HCT116 (cell line): Measurements from ENCODE around the gene TMEM116. TPM values are rescaled to one million over a fixed set of nuclear protein-coding genes. Genes with fewer than 3 reads are reported as not detected.
"Not testable (repeated sequence)": the region's sequence is repeated elsewhere in the genome, so short reads cannot be mapped to it uniquely, and the experiment has no call there.

ENCODE experiments used
- ATAC-seq: fragments of 200-7000 bp; cut with Tn5 transposase; 2 replicates; pipeline ENCODE4 v1.9.1; 2020; ENCODE audit warnings: mild to moderate bottlenecking, moderate library complexity
- BruUV-seq: library from RNA; stranded (reverse); fragments of 400-500 nt; replicated peaks from 2 replicates; lab custom pipeline; 2021; lab: Mats Ljungman, UMichigan
- CTCF ChIA-PET: fragments of 300-600 bp; sonication (Branson Sonifier 250); formaldehyde crosslinking; loops from one replicate; lab custom pipeline; 2021; ENCODE audit warnings: antibody characterized with exemption; lab: Charles Lee
- POLR2A ChIA-PET: fragments of 300-600, 350-600 bp; sonication (Branson Sonifier 250); formaldehyde crosslinking; loops from one replicate; lab custom pipeline; 2021; ENCODE audit warnings: antibody characterized with exemption; lab: Charles Lee
- RAD21 ChIA-PET, 2 experiments: fragments of 300-600 bp; sonication (Branson Sonifier 250); formaldehyde crosslinking; loops; one replicate each; lab custom pipeline; 2023; ENCODE audit warnings: low total read pairs in 2 of 2; ENCODE audit not compliant: uncharacterized antibody in 2 of 2, unreplicated experiment in 2 of 2, low non-redundant PET in 1 of 2; lab: Charles Lee
- DNase-seq: peaks from one replicate; pipeline ENCODE4 v3.0.0-alpha.2; 2010; ENCODE audit warnings: low read depth, low spot score
- H2AFZ ChIP-seq: fragments of 200-600 bp; shearing (Covaris generic), sonication (generic); 2 replicates; pipeline ENCODE4 v1.6.1; 2017; ENCODE audit warnings: low read depth, mixed run types, mixed read lengths, antibody characterized with exemption, low read length; ENCODE audit not compliant: poor library complexity, severe bottlenecking
- H3K27ac ChIP-seq: 2 replicates; pipeline ENCODE4 v1.5.1; 2012; ENCODE audit warnings: low read depth, low read length
- H3K27me3 ChIP-seq: fragments of 200-600 bp; sonication (generic); 2 replicates; pipeline ENCODE4 v1.6.1; 2016; ENCODE audit warnings: mixed run types, low read length, mixed read lengths; ENCODE audit not compliant: insufficient read depth
- H3K36me3 ChIP-seq, 2 experiments: fragments of 200-500 bp in 1 of 2; fragments of 200-600 bp in 1 of 2; sonication (Bioruptor generic) in 1 of 2; sonication (generic) in 1 of 2; 2 replicates each; pipeline versions ENCODE4 v1.5.1 to v1.6.1; 2014 to 2016; ENCODE audit warnings: low read length in 2 of 2, inconsistent platforms in 1 of 2, mixed read lengths in 1 of 2, mixed run types in 1 of 2; ENCODE audit not compliant: insufficient read depth in 2 of 2, control insufficient read depth in 1 of 2
- H3K4me1 ChIP-seq, 2 experiments: fragments of 200-600 bp in 1 of 2; sonication (generic) in 1 of 2; 2 replicates each; pipeline versions ENCODE4 v1.5.1 to v1.6.1; 2012 to 2017; ENCODE audit warnings: low read length in 2 of 2, inconsistent platforms in 1 of 2, mild to moderate bottlenecking in 1 of 2, mixed read lengths in 1 of 2, mixed run types in 1 of 2, moderate library complexity in 1 of 2; ENCODE audit not compliant: insufficient read depth in 2 of 2, control insufficient read depth in 1 of 2
- H3K4me2 ChIP-seq: fragments of 200-600 bp; sonication (generic); 2 replicates; pipeline ENCODE4 v1.6.1; 2017; ENCODE audit warnings: mixed run types, low read length, mixed read lengths
- H3K4me3 ChIP-seq, 2 experiments: fragments of 200-600 bp in 1 of 2; sonication (generic) in 1 of 2; replicated peaks in 1 of 2; 2 replicates each; pipeline ENCODE4 v1.5.1; 2011 to 2016; ENCODE audit warnings: low read length in 2 of 2, control low read depth in 1 of 2, low read depth in 1 of 2, mild to moderate bottlenecking in 1 of 2, mixed read lengths in 1 of 2, mixed run types in 1 of 2
- H3K79me2 ChIP-seq: fragments of 200-600 bp; sonication (generic); 2 replicates; pipeline ENCODE4 v1.6.1; 2017; ENCODE audit warnings: mild to moderate bottlenecking, mixed run types, low read length, moderate library complexity, mixed read lengths; ENCODE audit not compliant: insufficient read depth
- H3K9ac ChIP-seq: fragments of 200-600 bp; sonication (generic); 2 replicates; pipeline ENCODE4 v1.6.1; 2016; ENCODE audit warnings: low read length, mixed read lengths
- H3K9me2 ChIP-seq: fragments of 200-600 bp; sonication (generic), shearing (Covaris generic); 2 replicates; pipeline ENCODE4 v1.6.1; 2017; ENCODE audit warnings: mixed run types, mild to moderate bottlenecking, moderate library complexity; ENCODE audit not compliant: insufficient read depth
- H3K9me3 ChIP-seq, 2 experiments: fragments of 200-500 bp in 1 of 2; fragments of 200-600 bp in 1 of 2; sonication (Bioruptor generic) in 1 of 2; sonication (generic) in 1 of 2; 2 replicates each; pipeline ENCODE4 v1.6.1; 2014 to 2017; ENCODE audit warnings: low read length in 2 of 2, mixed read lengths in 2 of 2, inconsistent platforms in 1 of 2, low read depth in 1 of 2, mild to moderate bottlenecking in 1 of 2, mixed run types in 1 of 2, moderate library complexity in 1 of 2; ENCODE audit not compliant: control insufficient read depth in 1 of 2, insufficient read depth in 1 of 2
- H4K20me1 ChIP-seq: fragments of 200-600 bp; sonication (generic), shearing (Covaris generic); 2 replicates; pipeline ENCODE4 v1.6.1; 2017; ENCODE audit warnings: mixed run types, mild to moderate bottlenecking, moderate library complexity; ENCODE audit not compliant: insufficient read depth
- EZH2 ChIP-seq: fragments of 200-600 bp; sonication (generic); IDR thresholded peaks from 2 replicates; pipeline ENCODE4 v1.6.1; 2017; ENCODE audit warnings: antibody characterized with exemption, mixed run types
- EZH2phosphoT487 ChIP-seq: fragments of 200-600 bp; IDR thresholded peaks from 2 replicates; pipeline ENCODE4 v1.6.1; 2018; ENCODE audit warnings: antibody characterized with exemption, borderline replicate concordance
- JUND ChIP-seq: IDR thresholded peaks from 2 replicates; pipeline ENCODE4 v1.6.1; 2012
- POLR2A ChIP-seq: IDR thresholded peaks from 2 replicates; pipeline ENCODE4 v1.7.0; 2011; ENCODE audit warnings: borderline replicate concordance; ENCODE audit not compliant: insufficient read depth, insufficient read length; ENCODE audit errors: extremely low read depth
- POLR2AphosphoS5 ChIP-seq: IDR thresholded peaks from 2 replicates; pipeline ENCODE4 v1.6.1; 2011; ENCODE audit warnings: mild to moderate bottlenecking, low read depth, low read length, moderate library complexity
- RAD21 ChIP-seq: IDR thresholded peaks from 2 replicates; pipeline ENCODE4 v1.6.1; 2012; ENCODE audit warnings: low read depth, mild to moderate bottlenecking
- REST ChIP-seq: IDR thresholded peaks from 2 replicates; pipeline ENCODE4 v1.6.1; 2012; ENCODE audit warnings: low read depth
- SIN3A ChIP-seq: IDR thresholded peaks from 2 replicates; pipeline ENCODE4 v1.6.1; 2012; ENCODE audit warnings: low read depth
- SP1 ChIP-seq: IDR thresholded peaks from 2 replicates; pipeline ENCODE4 v1.6.1; 2012; ENCODE audit warnings: low read depth
- TCF7L2 ChIP-seq: IDR thresholded peaks from 2 replicates; pipeline ENCODE4 v1.7.0; 2011; ENCODE audit warnings: borderline replicate concordance, inconsistent platforms; ENCODE audit not compliant: insufficient read depth, insufficient read length; ENCODE audit errors: extremely low read depth
- YY1 ChIP-seq: IDR thresholded peaks from 2 replicates; pipeline ENCODE4 v1.6.1; 2011; ENCODE audit warnings: low read length, low read depth, moderate library complexity, mild to moderate bottlenecking; ENCODE audit not compliant: insufficient replicate concordance; ENCODE audit errors: extremely low read depth
- ZFX ChIP-seq: fragments of 450-650 bp; IDR thresholded peaks from 2 replicates; pipeline ENCODE4 v1.6.1; 2017
- ZNF274 ChIP-seq: fragments of 200-500 bp; sonication (Bioruptor generic); IDR thresholded peaks from 2 replicates; pipeline ENCODE4 v1.6.1; 2014; ENCODE audit warnings: mild to moderate bottlenecking, low read depth, low read length, inconsistent platforms
- intact Hi-C: fragments of 100-400 bp; cut with micrococcal nuclease; formaldehyde crosslinking; loops from 2 replicates; pipeline ENCODE4 v1.10.0; 2022
- total RNA-seq: library from RNA; stranded (reverse); gene quantifications from one replicate; pipeline ENCODE4 v1.2.1, GENCODE V29; 2021; ENCODE audit not compliant: unreplicated experiment

The TMEM116 gene
- total RNA-seq, 1 experiment from 2014 or later, result 6.8 TPM

- TF ChIP-seq EZH2phosphoT487 (no peak), JUND (no peak), SP1 (no peak), POLR2A (no peak)
Observed at GRCh38 chr12:112011685-112012084, 1.3 kb downstream of the TMEM116 start (continued).

DNA sequence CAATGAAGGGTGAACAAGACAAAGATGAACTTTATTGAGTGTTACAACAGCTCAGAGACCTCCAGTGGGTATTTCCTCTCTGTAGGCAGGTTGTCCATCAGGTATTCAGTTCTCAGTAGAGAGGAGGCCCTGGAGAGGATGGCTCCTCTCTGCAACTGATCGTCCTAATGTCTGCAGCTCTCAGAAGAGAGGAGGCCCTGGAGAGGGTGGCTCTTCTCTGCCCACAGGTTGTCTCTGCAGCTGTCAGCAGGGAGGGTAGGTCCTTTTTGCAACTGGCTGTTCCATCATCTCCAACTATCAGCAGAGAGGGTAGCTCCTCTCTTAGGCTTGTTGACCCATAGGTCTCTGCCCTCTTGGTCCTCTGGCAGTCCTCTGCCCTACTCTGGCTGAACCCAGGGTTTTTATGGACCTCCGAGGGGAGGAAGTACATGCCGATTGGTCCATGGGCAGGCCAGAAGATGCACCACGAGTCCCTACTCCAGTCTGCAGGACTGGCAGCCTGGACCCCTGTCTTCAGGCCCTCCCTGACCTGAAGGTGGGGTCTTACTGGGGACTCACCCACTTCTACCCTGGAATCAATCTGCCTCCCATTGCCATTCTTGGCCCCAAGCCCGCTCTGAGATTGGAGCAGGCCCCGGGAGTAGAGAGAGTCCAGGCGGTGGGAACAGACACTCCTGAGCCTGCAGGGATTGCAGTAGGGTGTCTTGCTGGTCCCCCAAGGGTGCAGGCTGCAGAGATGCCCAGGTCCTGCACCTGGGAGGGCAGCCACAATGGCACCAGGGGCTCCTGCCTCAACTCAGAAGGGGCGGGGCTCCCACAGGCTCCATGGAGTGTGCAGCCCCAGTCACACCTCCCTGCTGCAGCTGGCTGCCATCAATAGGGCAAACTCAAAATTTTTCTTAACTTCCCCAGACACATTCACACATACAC is 2.3 kb downstream of the TMEM116 start:
- RAD21 ChIA-PET, result no interaction called here
- Histone ChIP-seq H3K9me3 (no peaks in the 10 kb centered on the region), H3K4me3 (no peak overlapping the region), H3K36me3 (peaks cover 1 to 4% of the 10 kb centered on the region in 2 experiments; a peak in 2 of 4 replicates), H3K4me1 (peaks cover 16 to 29% of the 10 kb centered on the region in 2 experiments), H2AFZ (no peak overlapping the region), H3K9me2 (no peaks in the 10 kb centered on the region), H4K20me1 (no peaks in the 10 kb centered on the region), H3K4me2 (no peak overlapping the region; the same call in 1 of the 2 replicates), H3K9ac (no peak overlapping the region), H3K27me3 (no peaks in the 10 kb centered on the region), H3K27ac (no peak overlapping the region), H3K79me2 (peaks cover 38% of the 10 kb centered on the region)
- TF ChIP-seq ZNF274, result no peak
- TF ChIP-seq REST, result no peak
- no peak for TF ChIP-seq ZFX
- no peak for TF ChIP-seq YY1
- no peak for TF ChIP-seq EZH2phosphoT487
- TF ChIP-seq EZH2, result no peak
- no peak for TF ChIP-seq RAD21
- no peak for TF ChIP-seq SIN3A
- TF ChIP-seq TCF7L2, result no peak
- no peak for TF ChIP-seq SP1
- TF ChIP-seq POLR2AphosphoS5, result no peak
- POLR2A ChIA-PET, result no interaction called here
- DNase-seq (no peak), ATAC-seq (no peak)
- CTCF ChIA-PET, result no interaction called here
- intact Hi-C loops, result loop anchor here (5.0 kb wide), 1 partner anchor 402 kb away; no protein-coding TSS in a partner anchor
- BruUV-seq, result no TSS peak

DNA sequence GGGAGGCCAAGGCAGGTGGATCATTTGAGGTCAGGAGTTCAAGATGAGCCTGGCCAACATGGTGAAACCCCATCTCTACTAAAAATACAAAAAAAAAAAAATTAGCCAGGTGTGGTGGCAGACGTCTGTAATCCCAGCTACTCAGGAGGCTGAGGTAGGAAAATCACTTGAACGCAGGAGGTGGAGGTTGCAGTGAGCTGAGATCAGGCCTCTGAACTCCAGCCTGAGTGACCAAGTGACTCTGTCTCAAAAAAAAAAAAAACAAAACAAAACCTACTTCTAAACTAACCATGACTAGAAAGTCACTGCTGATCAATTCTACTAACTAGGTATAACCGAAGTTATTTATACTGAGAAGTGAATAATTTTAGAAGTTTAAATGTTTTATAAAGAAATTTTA is 3.4 kb downstream of the TMEM116 start:
- ATAC-seq, H3K9ac ChIP-seq, H3K4me2 ChIP-seq, H4K20me1 ChIP-seq, POLR2A ChIA-PET, H3K27me3 ChIP-seq, H3K9me3 ChIP-seq, H3K27ac ChIP-seq, BruUV-seq, H2AFZ ChIP-seq, intact Hi-C loops, H3K9me2 ChIP-seq, CTCF ChIA-PET, H3K36me3 ChIP-seq, H3K4me3 ChIP-seq, RAD21 ChIA-PET, DNase-seq: not testable (repeated sequence)
- Histone ChIP-seq H3K79me2 (peaks cover 28% of the 10 kb centered on the region), H3K4me1 (peaks cover 20 to 32% of the 10 kb centered on the region in 2 experiments)
